ENCODE data around the gene PGAP2.

GRCh38 chr11:3820971-3821370 is 12.6 kb downstream of the PGAP2 start:
- no peak for TF ChIP-seq CTCF (IDR thresholded peaks at IDR 0.05)
- no peak for TF ChIP-seq POLR2AphosphoS5 (IDR thresholded peaks at IDR 0.05)

Measured in suprapubic skin (tissue), 3 donors.